Measurements from ENCODE around the gene GEN1.

The GEN1 gene

GRCh38 chr2:17795309-17795708 lies 41.4 kb downstream of the GEN1 start:
- Histone ChIP-seq H3K36me3 (ENCODE audit: control insufficient read depth, insufficient read depth, low read length) (no peaks in the 10 kb centered on the region), H3K4me3 (ENCODE audit: low read length) (no peak overlapping the region), H3K27me3 (ENCODE audit: control insufficient read depth, insufficient read depth, low read length) (no peaks in the 10 kb centered on the region; the same call in 1 of the 2 replicates), H3K27ac (ENCODE audit: low read length) (no peak overlapping the region), H3K4me1 (ENCODE audit: control insufficient read depth, insufficient read depth, low read length) (no peaks in the 10 kb centered on the region), H3K9me3 (ENCODE audit: control insufficient read depth, insufficient read depth, low read length) (no peaks in the 10 kb centered on the region)
- DNase-seq (ENCODE audit: low read depth, low spot score): no peak
- no CpG with 5 or more reads among the region's 5 CpGs for WGBS (ENCODE audit: insufficient coverage, insufficient read length)

- Histone ChIP-seq H3K27me3 (ENCODE audit: control insufficient read depth, insufficient read depth, low read length) (no peaks in the 10 kb centered on the region), H3K9me3 (ENCODE audit: control insufficient read depth, insufficient read depth, low read length) (no peaks in the 10 kb centered on the region), H3K4me3 (ENCODE audit: low read length) (no peak overlapping the region), H3K27ac (ENCODE audit: low read length) (no peak overlapping the region), H3K36me3 (ENCODE audit: control insufficient read depth, insufficient read depth, low read length) (no peaks in the 10 kb centered on the region), H3K4me1 (ENCODE audit: control insufficient read depth, insufficient read depth, low read length) (no peaks in the 10 kb centered on the region)
- no peak for DNase-seq (ENCODE audit: low read depth, low spot score)
- WGBS (ENCODE audit: insufficient coverage, insufficient read length): no CpG with 5 or more reads among the region's 4 CpGs
These were observed 44.4 kb downstream of the GEN1 start for GRCh38 chr2:17798338-17798737.

GRCh38 chr2:17799301-17800120 lies 45.6 kb downstream of the GEN1 start:
- no CpG with 5 or more reads among the region's 7 CpGs for WGBS (ENCODE audit: insufficient coverage, insufficient read length)
- Histone ChIP-seq H3K27me3 (ENCODE audit: control insufficient read depth, insufficient read depth, low read length) (no peaks in the 10 kb centered on the region), H3K4me1 (ENCODE audit: control insufficient read depth, insufficient read depth, low read length) (no peaks in the 10 kb centered on the region), H3K27ac (ENCODE audit: low read length) (no peak overlapping the region), H3K4me3 (ENCODE audit: low read length) (no peak overlapping the region), H3K36me3 (ENCODE audit: control insufficient read depth, insufficient read depth, low read length) (no peaks in the 10 kb centered on the region), H3K9me3 (ENCODE audit: control insufficient read depth, insufficient read depth, low read length) (no peaks in the 10 kb centered on the region)
- DNase-seq (ENCODE audit: low read depth, low spot score): no peak

GRCh38 chr2:17800219-17800618 lies 46.3 kb downstream of the GEN1 start:
- Histone ChIP-seq H3K4me3 (ENCODE audit: low read length) (no peak overlapping the region), H3K27me3 (ENCODE audit: control insufficient read depth, insufficient read depth, low read length) (no peaks in the 10 kb centered on the region), H3K4me1 (ENCODE audit: control insufficient read depth, insufficient read depth, low read length) (no peaks in the 10 kb centered on the region), H3K27ac (ENCODE audit: low read length) (no peak overlapping the region), H3K9me3 (ENCODE audit: control insufficient read depth, insufficient read depth, low read length) (no peaks in the 10 kb centered on the region), H3K36me3 (ENCODE audit: control insufficient read depth, insufficient read depth, low read length) (no peaks in the 10 kb centered on the region)
- no CpG with 5 or more reads among the region's 5 CpGs for WGBS (ENCODE audit: insufficient coverage, insufficient read length)
- DNase-seq (ENCODE audit: low read depth, low spot score): no peak

- Histone ChIP-seq H3K4me3 (ENCODE audit: low read length) (no peak overlapping the region), H3K9me3 (ENCODE audit: control insufficient read depth, insufficient read depth, low read length) (no peaks in the 10 kb centered on the region), H3K4me1 (ENCODE audit: control insufficient read depth, insufficient read depth, low read length) (no peaks in the 10 kb centered on the region), H3K27me3 (ENCODE audit: control insufficient read depth, insufficient read depth, low read length) (no peaks in the 10 kb centered on the region), H3K27ac (ENCODE audit: low read length) (no peak overlapping the region), H3K36me3 (ENCODE audit: control insufficient read depth, insufficient read depth, low read length) (no peaks in the 10 kb centered on the region)
- WGBS (ENCODE audit: insufficient coverage, insufficient read length): no CpG with 5 or more reads among the region's 1 CpG
- no peak for DNase-seq (ENCODE audit: low read depth, low spot score)
These were observed 46.9 kb downstream of the GEN1 start for GRCh38 chr2:17800693-17801458.

GRCh38 chr2:17803497-17803896 lies 49.6 kb downstream of the GEN1 start:
- Histone ChIP-seq H3K4me1 (ENCODE audit: control insufficient read depth, insufficient read depth, low read length) (no peaks in the 10 kb centered on the region), H3K27ac (ENCODE audit: low read length) (no peak overlapping the region), H3K9me3 (ENCODE audit: control insufficient read depth, insufficient read depth, low read length) (no peaks in the 10 kb centered on the region), H3K4me3 (ENCODE audit: low read length) (no peak overlapping the region), H3K36me3 (ENCODE audit: control insufficient read depth, insufficient read depth, low read length) (no peaks in the 10 kb centered on the region), H3K27me3 (ENCODE audit: control insufficient read depth, insufficient read depth, low read length) (no peaks in the 10 kb centered on the region)
- DNase-seq (ENCODE audit: low read depth, low spot score): no peak
- WGBS (ENCODE audit: insufficient coverage, insufficient read length): no CpG with 5 or more reads among the region's 3 CpGs

- H3K27ac ChIP-seq (ENCODE audit: low read length): no peak overlapping the region
- H3K4me1 ChIP-seq (ENCODE audit: control insufficient read depth, insufficient read depth, low read length): no peaks in the 10 kb centered on the region
- DNase-seq (ENCODE audit: low read depth, low spot score): no peak
- H3K4me3 ChIP-seq (ENCODE audit: low read length): no peak overlapping the region
- no peaks in the 10 kb centered on the region for H3K36me3 ChIP-seq (ENCODE audit: control insufficient read depth, insufficient read depth, low read length)
- H3K9me3 ChIP-seq (ENCODE audit: control insufficient read depth, insufficient read depth, low read length): no peaks in the 10 kb centered on the region
- WGBS (ENCODE audit: insufficient coverage, insufficient read length): no CpG with 5 or more reads among the region's 3 CpGs
- H3K27me3 ChIP-seq (ENCODE audit: control insufficient read depth, insufficient read depth, low read length): no peaks in the 10 kb centered on the region
These were observed 50.4 kb downstream of the GEN1 start for GRCh38 chr2:17804358-17804757.

- no peaks in the 10 kb centered on the region for H3K27me3 ChIP-seq (ENCODE audit: control insufficient read depth, insufficient read depth, low read length)
- no peak overlapping the region for H3K27ac ChIP-seq (ENCODE audit: low read length)
- no CpG with 5 or more reads among the region's 2 CpGs for WGBS (ENCODE audit: insufficient coverage, insufficient read length)
- DNase-seq (ENCODE audit: low read depth, low spot score): no peak
- no peak overlapping the region for H3K4me3 ChIP-seq (ENCODE audit: low read length)
- no peaks in the 10 kb centered on the region for H3K4me1 ChIP-seq (ENCODE audit: control insufficient read depth, insufficient read depth, low read length)
- no peaks in the 10 kb centered on the region for H3K9me3 ChIP-seq (ENCODE audit: control insufficient read depth, insufficient read depth, low read length)
- H3K36me3 ChIP-seq (ENCODE audit: control insufficient read depth, insufficient read depth, low read length): no peaks in the 10 kb centered on the region
These were observed 51.2 kb downstream of the GEN1 start for GRCh38 chr2:17805166-17805565.

GRCh38 chr2:17805717-17806363 lies 51.9 kb downstream of the GEN1 start:
- Histone ChIP-seq H3K4me1 (ENCODE audit: control insufficient read depth, insufficient read depth, low read length) (no peaks in the 10 kb centered on the region), H3K9me3 (ENCODE audit: control insufficient read depth, insufficient read depth, low read length) (no peaks in the 10 kb centered on the region), H3K4me3 (ENCODE audit: low read length) (no peak overlapping the region), H3K36me3 (ENCODE audit: control insufficient read depth, insufficient read depth, low read length) (no peaks in the 10 kb centered on the region), H3K27ac (ENCODE audit: low read length) (no peak overlapping the region), H3K27me3 (ENCODE audit: control insufficient read depth, insufficient read depth, low read length) (no peaks in the 10 kb centered on the region)
- DNase-seq (ENCODE audit: low read depth, low spot score): no peak
- WGBS (ENCODE audit: insufficient coverage, insufficient read length): no CpG with 5 or more reads among the region's 8 CpGs

GRCh38 chr2:17813010-17813741 lies 59.2 kb downstream of the GEN1 start:
- H3K9me3 ChIP-seq (ENCODE audit: control insufficient read depth, insufficient read depth, low read length): no peaks in the 10 kb centered on the region
- H3K4me1 ChIP-seq (ENCODE audit: control insufficient read depth, insufficient read depth, low read length): no peaks in the 10 kb centered on the region; the same call in 1 of the 2 replicates
- H3K36me3 ChIP-seq (ENCODE audit: control insufficient read depth, insufficient read depth, low read length): no peaks in the 10 kb centered on the region
- whole genome bisulfite sequencing (ENCODE audit: insufficient coverage, insufficient read length): no CpG with 5 or more reads among the region's 5 CpGs
- H3K4me3 ChIP-seq (ENCODE audit: low read length): no peak overlapping the region
- DNase-seq (ENCODE audit: low read depth, low spot score): no peak
- no peak overlapping the region for H3K27ac ChIP-seq (ENCODE audit: low read length)
- no peaks in the 10 kb centered on the region for H3K27me3 ChIP-seq (ENCODE audit: control insufficient read depth, insufficient read depth, low read length)
